GM12875 (cell line): ENCODE data around the gene CHST12.

Source experiments
- H3K4me3 ChIP-seq: one replicate; pipeline ENCODE4 v1.5.1; 2011; ENCODE audit warnings: low read depth, low read length, control low read depth
- CTCF ChIP-seq: IDR thresholded peaks from 2 replicates; pipeline ENCODE4 v1.5.1; 2011; ENCODE audit warnings: low read depth, mild to moderate bottlenecking, control low read depth, inconsistent platforms, low read length, moderate library complexity, borderline replicate concordance; ENCODE audit not compliant: insufficient read depth

The CHST12 gene

GRCh38 chr7:2445047-2445446 lies 41.6 kb downstream of the CHST12 start:
- H3K4me3 ChIP-seq: no peak overlapping the region
- no peak for TF ChIP-seq CTCF

GRCh38 chr7:2445898-2446555 lies 42.6 kb downstream of the CHST12 start:
- no peak for TF ChIP-seq CTCF

GRCh38 chr7:2446676-2447075 lies 43.3 kb downstream of the CHST12 start:
- TF ChIP-seq CTCF: no peak
- no peak overlapping the region for H3K4me3 ChIP-seq

More at GRCh38 chr7:2445898-2446555, 42.6 kb downstream of the CHST12 start:
- H3K4me3 ChIP-seq: no peak overlapping the region

- no peak overlapping the region for H3K4me3 ChIP-seq
- TF ChIP-seq CTCF: no peak
These were observed 47.0 kb downstream of the CHST12 start for GRCh38 chr7:2450198-2451107.

- no peak overlapping the region for H3K4me3 ChIP-seq
- TF ChIP-seq CTCF: peak; percentile 90
These were observed 48.0 kb downstream of the CHST12 start for GRCh38 chr7:2451171-2452073.

GRCh38 chr7:2452074-2452507 lies 48.7 kb downstream of the CHST12 start:
- H3K4me3 ChIP-seq: peak overlapping the region; percentile 11
- no peak for TF ChIP-seq CTCF
